Fibroblast of lung (primary cell): ENCODE data around the gene PPP4R4.

Source experiments
- CTCF ChIP-seq, 2 donors: IDR thresholded peaks in 1 of 2; conservative IDR thresholded peaks in 1 of 2; 1 replicate in 1 of 2; 2 replicates in 1 of 2; pipeline ENCODE4 v1.5.1; 2011 to 2012; ENCODE audit warnings: low read length in 2 of 2, control low read depth in 1 of 2, inconsistent platforms in 1 of 2, low read depth in 1 of 2, mild to moderate bottlenecking in 1 of 2
- EZH2 ChIP-seq: IDR thresholded peaks from 2 replicates; pipeline ENCODE4 v1.5.1; 2012; ENCODE audit warnings: low read length, control low read depth, mild to moderate bottlenecking; ENCODE audit errors: missing control alignments

GRCh38 chr14:94161058-94161457 lies 13.1 kb upstream of the PPP4R4 start:
- no peak for TF ChIP-seq CTCF (conservative IDR thresholded peaks at IDR 0.05 in 1 of 2, IDR thresholded peaks at IDR 0.05 in 1 of 2; ENCODE audit: low read depth in 1 of 2, low read length in 2 of 2)
- TF ChIP-seq EZH2: no peak
